SK-N-SH (cell line): ENCODE results near the gene KLK15.

ENCODE experiments used
- GATA2 ChIP-seq: sonication (generic); formaldehyde crosslinking; IDR thresholded peaks from 2 replicates; pipeline ENCODE4 v1.5.0; 2020; ENCODE audit warnings: mild to moderate bottlenecking, missing genetic modification reagents
- JUND ChIP-seq: IDR thresholded peaks from 2 replicates; pipeline ENCODE4 v1.4.0; 2012
- NRF1 ChIP-seq: IDR thresholded peaks from 2 replicates; pipeline ENCODE4 v1.6.1; 2012; ENCODE audit warnings: low read depth, mild to moderate bottlenecking, low read length
- POLR2AphosphoS5 ChIP-seq: IDR thresholded peaks from 2 replicates; pipeline ENCODE4 v1.6.1; 2012; ENCODE audit warnings: low read depth, low read length
- REST ChIP-seq: IDR thresholded peaks from 2 replicates; pipeline ENCODE4 v1.6.1; 2012; ENCODE audit warnings: mild to moderate bottlenecking, low read depth, low read length, moderate library complexity
- SIN3A ChIP-seq: IDR thresholded peaks from 2 replicates; pipeline ENCODE4 v1.6.1; 2012; ENCODE audit warnings: low read depth, mild to moderate bottlenecking, low read length, moderate library complexity, borderline replicate concordance
- SMC3 ChIP-seq: IDR thresholded peaks from 2 replicates; pipeline ENCODE4 v1.6.1; 2012; ENCODE audit warnings: low read depth, low read length, improper control_type of control experiment
- TAF1 ChIP-seq: IDR thresholded peaks from 2 replicates; pipeline ENCODE4 v1.6.1; 2012; ENCODE audit warnings: low read depth, mild to moderate bottlenecking, low read length, moderate library complexity, borderline replicate concordance
- TF ChIP-seq, protein P1 (sequence below): fragments of 200-600 bp; sonication (generic); IDR thresholded peaks from 2 replicates; pipeline ENCODE4 v1.6.1; 2017; ENCODE audit warnings: antibody characterized with exemption, mild to moderate bottlenecking, moderate library complexity
- TF ChIP-seq, protein P2 (sequence below): IDR thresholded peaks from 2 replicates; pipeline ENCODE4 v1.4.0; 2012; ENCODE audit warnings: low read depth, borderline replicate concordance

GRCh38 chr19:50831026-50831396 is 2.4 kb downstream of the KLK15 start:
- TF ChIP-seq JUND = no peak
- TF ChIP-seq, protein P1, sequence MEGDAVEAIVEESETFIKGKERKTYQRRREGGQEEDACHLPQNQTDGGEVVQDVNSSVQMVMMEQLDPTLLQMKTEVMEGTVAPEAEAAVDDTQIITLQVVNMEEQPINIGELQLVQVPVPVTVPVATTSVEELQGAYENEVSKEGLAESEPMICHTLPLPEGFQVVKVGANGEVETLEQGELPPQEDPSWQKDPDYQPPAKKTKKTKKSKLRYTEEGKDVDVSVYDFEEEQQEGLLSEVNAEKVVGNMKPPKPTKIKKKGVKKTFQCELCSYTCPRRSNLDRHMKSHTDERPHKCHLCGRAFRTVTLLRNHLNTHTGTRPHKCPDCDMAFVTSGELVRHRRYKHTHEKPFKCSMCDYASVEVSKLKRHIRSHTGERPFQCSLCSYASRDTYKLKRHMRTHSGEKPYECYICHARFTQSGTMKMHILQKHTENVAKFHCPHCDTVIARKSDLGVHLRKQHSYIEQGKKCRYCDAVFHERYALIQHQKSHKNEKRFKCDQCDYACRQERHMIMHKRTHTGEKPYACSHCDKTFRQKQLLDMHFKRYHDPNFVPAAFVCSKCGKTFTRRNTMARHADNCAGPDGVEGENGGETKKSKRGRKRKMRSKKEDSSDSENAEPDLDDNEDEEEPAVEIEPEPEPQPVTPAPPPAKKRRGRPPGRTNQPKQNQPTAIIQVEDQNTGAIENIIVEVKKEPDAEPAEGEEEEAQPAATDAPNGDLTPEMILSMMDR = no peak
- TF ChIP-seq TAF1 = no peak
- no peak for TF ChIP-seq POLR2AphosphoS5
- TF ChIP-seq SIN3A = no peak
- TF ChIP-seq, protein P2, sequence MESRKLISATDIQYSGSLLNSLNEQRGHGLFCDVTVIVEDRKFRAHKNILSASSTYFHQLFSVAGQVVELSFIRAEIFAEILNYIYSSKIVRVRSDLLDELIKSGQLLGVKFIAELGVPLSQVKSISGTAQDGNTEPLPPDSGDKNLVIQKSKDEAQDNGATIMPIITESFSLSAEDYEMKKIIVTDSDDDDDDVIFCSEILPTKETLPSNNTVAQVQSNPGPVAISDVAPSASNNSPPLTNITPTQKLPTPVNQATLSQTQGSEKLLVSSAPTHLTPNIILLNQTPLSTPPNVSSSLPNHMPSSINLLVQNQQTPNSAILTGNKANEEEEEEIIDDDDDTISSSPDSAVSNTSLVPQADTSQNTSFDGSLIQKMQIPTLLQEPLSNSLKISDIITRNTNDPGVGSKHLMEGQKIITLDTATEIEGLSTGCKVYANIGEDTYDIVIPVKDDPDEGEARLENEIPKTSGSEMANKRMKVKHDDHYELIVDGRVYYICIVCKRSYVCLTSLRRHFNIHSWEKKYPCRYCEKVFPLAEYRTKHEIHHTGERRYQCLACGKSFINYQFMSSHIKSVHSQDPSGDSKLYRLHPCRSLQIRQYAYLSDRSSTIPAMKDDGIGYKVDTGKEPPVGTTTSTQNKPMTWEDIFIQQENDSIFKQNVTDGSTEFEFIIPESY = no peak
- TF ChIP-seq SMC3 = no peak
- no peak for TF ChIP-seq REST
- TF ChIP-seq GATA2 (CRISPR knock-in tag) = no peak
- no peak for TF ChIP-seq NRF1
